Fibroblast of villous mesenchyme (primary cell): Measurements from ENCODE around the gene PAK6. TPM values are rescaled to one million over a fixed set of nuclear protein-coding genes. Genes with fewer than 3 reads are reported as not detected.

ENCODE experiments used
- DNase-seq: peaks from one replicate; pipeline ENCODE4 v3.0.0-alpha.2; 2010; ENCODE audit warnings: low read depth
- H3K4me3 ChIP-seq: 2 replicates; pipeline ENCODE4 v1.5.1; 2011; ENCODE audit warnings: low read depth, mild to moderate bottlenecking, low read length
- CTCF ChIP-seq: IDR thresholded peaks from 2 replicates; pipeline ENCODE4 v1.5.1; 2012; ENCODE audit warnings: low read depth, mild to moderate bottlenecking, low read length; ENCODE audit not compliant: insufficient read depth
- total RNA-seq: library from RNA; depleted of rRNA; stranded (reverse); fragments of >200 nt; gene quantifications from 2 replicates; pipeline ENCODE4 v1.2.3, GENCODE V29; 2012

Gene PAK6
- total RNA-seq, 1 donor = under 0.01 TPM

GRCh38 chr15:40286061-40286532 is 47.2 kb downstream of the PAK6 start:
- TF ChIP-seq CTCF = no peak
- H3K4me3 ChIP-seq = no peak overlapping the region
- DNase-seq = no peak

- no peak for DNase-seq
- no peak for TF ChIP-seq CTCF
- no peak overlapping the region for H3K4me3 ChIP-seq
These were observed 47.9 kb downstream of the PAK6 start for GRCh38 chr15:40286794-40287193.

DNA sequence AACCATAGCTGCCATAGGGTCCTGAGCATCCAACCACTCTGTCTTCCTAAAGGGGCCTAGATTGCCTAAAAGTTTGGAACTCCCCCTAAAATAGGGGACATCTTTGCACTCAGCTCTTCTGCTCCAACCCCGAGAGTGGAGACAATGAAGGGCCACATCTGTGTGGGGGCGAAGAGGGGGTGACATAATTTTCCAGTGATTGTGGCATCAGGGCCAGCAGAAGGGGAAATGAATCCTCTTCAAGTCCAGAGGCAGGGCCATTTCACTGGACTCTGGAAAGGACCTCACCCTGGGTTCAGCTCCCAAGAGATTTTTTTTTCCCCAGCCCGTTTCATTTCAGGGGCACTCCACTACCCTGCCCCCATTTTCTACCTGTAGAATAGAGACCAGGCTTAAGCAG is 48.6 kb downstream of the PAK6 start:
- no peak for DNase-seq
- H3K4me3 ChIP-seq = no peak overlapping the region
- TF ChIP-seq CTCF = no peak

- no peak for DNase-seq
- no peak overlapping the region for H3K4me3 ChIP-seq
- TF ChIP-seq CTCF = no peak
These were observed 49.1 kb downstream of the PAK6 start for GRCh38 chr15:40287968-40288367.

DNA sequence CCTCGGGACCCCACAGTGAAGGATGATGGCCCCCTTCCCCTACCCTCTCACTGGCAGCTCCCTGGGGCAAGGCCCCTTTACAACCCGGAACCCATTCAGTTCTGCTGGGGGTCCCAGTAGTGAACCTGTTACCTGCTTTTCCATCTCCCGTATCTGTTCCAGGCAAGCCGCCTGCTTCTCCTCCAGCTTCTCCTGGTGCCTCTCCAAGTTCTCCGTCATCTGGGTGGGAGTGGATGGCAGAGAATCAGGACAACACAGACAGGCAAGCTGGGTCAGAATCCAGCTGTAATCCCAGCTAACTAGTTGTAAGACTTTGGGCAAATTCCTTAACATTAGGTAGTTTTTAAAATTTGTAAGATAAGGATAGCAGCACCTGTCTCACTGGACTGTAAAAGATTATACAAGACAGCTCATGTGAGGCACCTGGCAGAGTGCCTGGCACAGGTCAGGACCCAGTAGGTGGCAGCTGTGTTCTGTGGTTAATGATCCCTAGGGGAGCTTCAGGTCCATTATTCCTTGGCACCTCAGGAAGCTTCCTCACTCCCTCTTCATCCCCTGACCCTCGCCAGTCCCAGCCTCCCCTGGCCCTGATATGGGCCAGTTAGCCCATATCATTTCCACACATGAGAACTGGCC is 50.4 kb downstream of the PAK6 start:
- TF ChIP-seq CTCF = no peak
- no peak overlapping the region for H3K4me3 ChIP-seq
- DNase-seq = no peak

DNA sequence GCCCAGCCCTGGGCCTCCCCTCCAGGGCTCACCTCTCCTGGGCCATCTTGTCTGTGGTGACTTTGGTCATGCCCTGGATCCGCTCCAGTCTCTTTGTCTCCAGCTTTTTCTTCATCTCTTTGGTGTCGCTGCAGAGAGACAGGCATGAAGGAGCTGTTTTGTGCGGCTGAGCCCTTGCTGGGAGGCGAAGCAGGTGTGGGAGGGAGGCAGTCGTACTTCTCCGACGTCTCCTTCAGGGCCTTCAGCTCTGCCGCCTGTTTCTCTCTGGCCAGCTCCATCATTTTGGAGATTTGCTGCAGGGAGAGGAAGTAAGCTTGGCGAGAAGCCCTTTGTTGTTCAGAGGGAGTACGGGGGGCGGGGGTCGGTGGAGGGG is 51.7 kb downstream of the PAK6 start:
- DNase-seq = no peak
- no peak overlapping the region for H3K4me3 ChIP-seq
- TF ChIP-seq CTCF = no peak
